ENCODE data around the gene ZNF862.

Gene ZNF862

DNA sequence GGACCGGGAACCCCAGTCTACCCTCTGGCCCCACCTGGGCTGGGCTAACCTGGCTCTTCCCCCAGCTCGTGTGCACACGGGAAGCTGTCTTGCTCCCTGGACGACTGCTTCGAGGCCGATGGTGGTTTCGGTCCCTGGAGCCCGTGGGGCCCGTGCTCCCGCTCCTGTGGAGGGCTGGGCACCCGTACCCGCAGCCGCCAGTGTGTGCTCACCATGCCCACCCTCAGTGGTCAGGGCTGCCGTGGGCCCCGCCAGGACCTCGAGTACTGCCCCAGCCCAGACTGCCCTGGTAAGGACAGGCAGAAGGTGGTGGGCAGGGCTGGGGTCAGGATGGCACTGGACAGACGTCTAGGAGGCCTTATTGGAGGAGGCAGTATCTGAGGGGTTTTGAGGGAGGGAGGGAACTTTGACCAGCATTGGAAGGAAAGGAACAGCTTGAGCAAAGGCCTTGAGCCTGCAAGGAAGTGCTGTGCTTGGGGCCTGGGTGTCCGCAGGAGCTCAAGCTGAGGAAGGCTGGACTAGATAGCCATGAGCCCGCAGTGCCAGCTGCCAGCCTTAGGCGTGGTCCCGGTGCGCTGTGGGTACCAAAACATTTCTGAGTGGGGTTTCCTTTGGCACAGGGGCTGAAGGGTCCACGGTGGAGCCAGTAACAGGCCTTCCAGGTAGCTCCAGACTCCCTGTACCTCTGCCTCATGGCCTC, 20.2 kb upstream of the ZNF862 start:
- H3K27ac ChIP-seq (ENCODE audit: low read depth in 2 of 2, low read length in 2 of 2), result no peak overlapping the region
- no peaks in the 10 kb centered on the region for H3K36me3 ChIP-seq (ENCODE audit: control insufficient read depth in 2 of 2, insufficient read depth in 2 of 2, low read length in 2 of 2)
- no peak overlapping the region for H3K4me3 ChIP-seq (ENCODE audit: low read length in 2 of 2)
- no peaks in the 10 kb centered on the region for H3K9me3 ChIP-seq (ENCODE audit: control insufficient read depth in 2 of 2, low read length in 2 of 2)
- H3K27me3 ChIP-seq (ENCODE audit: control insufficient read depth in 2 of 2, insufficient read depth in 2 of 2, low read length in 2 of 2), result peaks cover 0 to 2% of the 10 kb centered on the region in 2 donors
- no peak overlapping the region for H3K9ac ChIP-seq (ENCODE audit: low read depth in 1 of 2, low read length in 2 of 2)
- peaks cover 7 to 10% of the 10 kb centered on the region in 2 donors for H3K4me1 ChIP-seq (ENCODE audit: control insufficient read depth in 2 of 2, insufficient read depth in 2 of 2, low read length in 2 of 2)

- Histone ChIP-seq H3K36me3 (ENCODE audit: control insufficient read depth in 2 of 2, insufficient read depth in 2 of 2, low read length in 2 of 2) (no peaks in the 10 kb centered on the region), H3K4me3 (ENCODE audit: low read length in 2 of 2) (no peak overlapping the region), H3K27me3 (ENCODE audit: control insufficient read depth in 2 of 2, insufficient read depth in 2 of 2, low read length in 2 of 2) (peaks cover 0 to 2% of the 10 kb centered on the region in 2 donors), H3K4me1 (ENCODE audit: control insufficient read depth in 2 of 2, insufficient read depth in 2 of 2, low read length in 2 of 2) (peaks cover 7 to 10% of the 10 kb centered on the region in 2 donors), H3K9ac (ENCODE audit: low read depth in 1 of 2, low read length in 2 of 2) (no peak overlapping the region), H3K9me3 (ENCODE audit: control insufficient read depth in 2 of 2, low read length in 2 of 2) (no peaks in the 10 kb centered on the region), H3K27ac (ENCODE audit: low read depth in 2 of 2, low read length in 2 of 2) (no peak overlapping the region)
Observed at GRCh38 chr7:149818536-149818840, 19.7 kb upstream of the ZNF862 start.

DNA sequence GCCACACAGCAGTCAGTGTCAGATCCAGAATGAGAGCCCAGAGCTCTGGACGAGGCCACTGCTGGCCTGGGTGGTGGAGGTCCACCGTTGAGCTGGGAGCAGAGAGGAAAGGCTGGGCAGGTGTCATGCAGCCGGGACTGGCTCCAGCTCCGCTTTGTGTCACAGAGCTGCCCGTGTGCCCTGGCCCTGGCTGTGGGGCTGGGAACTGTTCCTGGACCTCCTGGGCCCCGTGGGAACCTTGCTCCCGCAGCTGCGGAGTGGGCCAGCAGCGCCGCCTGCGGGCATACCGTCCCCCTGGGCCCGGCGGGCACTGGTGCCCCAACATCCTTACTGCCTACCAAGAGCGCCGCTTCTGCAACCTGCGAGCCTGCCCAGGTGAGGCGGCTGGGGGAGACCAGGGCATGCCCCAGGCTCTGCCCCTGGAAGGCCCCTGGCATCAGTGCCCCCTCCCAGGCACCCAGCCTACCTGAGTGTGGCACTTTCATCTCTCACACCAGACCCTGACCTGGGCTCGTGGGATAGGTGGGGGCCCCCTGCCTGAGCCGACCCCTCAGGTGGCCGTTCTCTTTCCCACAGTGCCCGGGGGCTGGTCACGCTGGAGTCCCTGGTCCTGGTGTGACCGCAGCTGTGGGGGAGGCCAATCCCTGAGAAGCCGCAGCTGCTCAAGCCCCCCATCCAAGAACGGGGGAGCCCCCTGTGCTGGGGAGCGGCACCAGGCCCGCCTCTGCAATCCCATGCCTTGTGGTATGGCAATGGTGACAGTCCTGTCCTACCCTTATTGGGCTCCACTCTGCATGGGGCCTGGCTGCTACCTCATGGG, 18.8 kb upstream of the ZNF862 start:
- Histone ChIP-seq H3K9me3 (ENCODE audit: control insufficient read depth in 2 of 2, low read length in 2 of 2) (no peaks in the 10 kb centered on the region), H3K27ac (ENCODE audit: low read depth in 2 of 2, low read length in 2 of 2) (no peak overlapping the region), H3K4me1 (ENCODE audit: control insufficient read depth in 2 of 2, insufficient read depth in 2 of 2, low read length in 2 of 2) (peaks cover 7 to 10% of the 10 kb centered on the region in 2 donors), H3K36me3 (ENCODE audit: control insufficient read depth in 2 of 2, insufficient read depth in 2 of 2, low read length in 2 of 2) (no peaks in the 10 kb centered on the region), H3K4me3 (ENCODE audit: low read length in 2 of 2) (no peak overlapping the region), H3K9ac (ENCODE audit: low read depth in 1 of 2, low read length in 2 of 2) (no peak overlapping the region), H3K27me3 (ENCODE audit: control insufficient read depth in 2 of 2, insufficient read depth in 2 of 2, low read length in 2 of 2) (peaks cover 0 to 2% of the 10 kb centered on the region in 2 donors)

GRCh38 chr7:149819961-149820340, 18.2 kb upstream of the ZNF862 start:
- no peaks in the 10 kb centered on the region for H3K36me3 ChIP-seq (ENCODE audit: control insufficient read depth in 2 of 2, insufficient read depth in 2 of 2, low read length in 2 of 2)
- peaks cover 0 to 2% of the 10 kb centered on the region in 2 donors for H3K27me3 ChIP-seq (ENCODE audit: control insufficient read depth in 2 of 2, insufficient read depth in 2 of 2, low read length in 2 of 2)
- no peak overlapping the region for H3K9ac ChIP-seq (ENCODE audit: low read depth in 1 of 2, low read length in 2 of 2)
- H3K9me3 ChIP-seq (ENCODE audit: control insufficient read depth in 2 of 2, low read length in 2 of 2), result no peaks in the 10 kb centered on the region
- H3K4me1 ChIP-seq (ENCODE audit: control insufficient read depth in 2 of 2, insufficient read depth in 2 of 2, low read length in 2 of 2), result peaks cover 7 to 10% of the 10 kb centered on the region in 2 donors
- no peak overlapping the region for H3K27ac ChIP-seq (ENCODE audit: low read depth in 2 of 2, low read length in 2 of 2)
- no peak overlapping the region for H3K4me3 ChIP-seq (ENCODE audit: low read length in 2 of 2)

DNA sequence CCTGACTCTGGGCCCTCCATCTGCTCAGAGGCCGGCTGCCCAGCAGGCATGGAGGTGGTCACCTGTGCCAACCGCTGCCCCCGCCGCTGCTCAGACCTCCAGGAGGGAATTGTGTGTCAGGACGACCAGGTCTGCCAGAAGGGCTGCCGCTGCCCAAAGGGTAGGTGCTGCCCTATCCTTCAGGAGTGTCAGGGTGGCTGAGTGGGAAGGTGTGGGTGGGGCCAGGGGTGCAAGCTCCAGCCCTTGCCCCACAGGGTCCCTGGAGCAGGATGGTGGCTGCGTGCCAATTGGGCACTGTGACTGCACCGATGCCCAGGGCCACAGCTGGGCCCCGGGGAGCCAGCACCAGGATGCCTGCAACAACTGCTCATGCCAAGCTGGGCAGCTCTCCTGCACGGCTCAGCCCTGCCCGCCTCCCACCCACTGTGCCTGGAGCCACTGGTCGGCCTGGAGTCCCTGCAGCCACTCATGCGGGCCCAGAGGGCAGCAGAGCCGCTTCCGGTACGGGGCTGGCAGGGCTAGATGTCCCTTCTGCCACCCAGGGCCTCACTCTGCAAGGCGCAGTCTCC, 17.5 kb upstream of the ZNF862 start:
- Histone ChIP-seq H3K27me3 (ENCODE audit: control insufficient read depth in 2 of 2, insufficient read depth in 2 of 2, low read length in 2 of 2) (peaks cover 0 to 2% of the 10 kb centered on the region in 2 donors), H3K9ac (ENCODE audit: low read depth in 1 of 2, low read length in 2 of 2) (no peak overlapping the region), H3K4me3 (ENCODE audit: low read length in 2 of 2) (no peak overlapping the region), H3K36me3 (ENCODE audit: control insufficient read depth in 2 of 2, insufficient read depth in 2 of 2, low read length in 2 of 2) (no peaks in the 10 kb centered on the region), H3K27ac (ENCODE audit: low read depth in 2 of 2, low read length in 2 of 2) (no peak overlapping the region), H3K9me3 (ENCODE audit: control insufficient read depth in 2 of 2, low read length in 2 of 2) (no peaks in the 10 kb centered on the region), H3K4me1 (ENCODE audit: control insufficient read depth in 2 of 2, insufficient read depth in 2 of 2, low read length in 2 of 2) (peaks cover 7 to 10% of the 10 kb centered on the region in 2 donors)

DNA sequence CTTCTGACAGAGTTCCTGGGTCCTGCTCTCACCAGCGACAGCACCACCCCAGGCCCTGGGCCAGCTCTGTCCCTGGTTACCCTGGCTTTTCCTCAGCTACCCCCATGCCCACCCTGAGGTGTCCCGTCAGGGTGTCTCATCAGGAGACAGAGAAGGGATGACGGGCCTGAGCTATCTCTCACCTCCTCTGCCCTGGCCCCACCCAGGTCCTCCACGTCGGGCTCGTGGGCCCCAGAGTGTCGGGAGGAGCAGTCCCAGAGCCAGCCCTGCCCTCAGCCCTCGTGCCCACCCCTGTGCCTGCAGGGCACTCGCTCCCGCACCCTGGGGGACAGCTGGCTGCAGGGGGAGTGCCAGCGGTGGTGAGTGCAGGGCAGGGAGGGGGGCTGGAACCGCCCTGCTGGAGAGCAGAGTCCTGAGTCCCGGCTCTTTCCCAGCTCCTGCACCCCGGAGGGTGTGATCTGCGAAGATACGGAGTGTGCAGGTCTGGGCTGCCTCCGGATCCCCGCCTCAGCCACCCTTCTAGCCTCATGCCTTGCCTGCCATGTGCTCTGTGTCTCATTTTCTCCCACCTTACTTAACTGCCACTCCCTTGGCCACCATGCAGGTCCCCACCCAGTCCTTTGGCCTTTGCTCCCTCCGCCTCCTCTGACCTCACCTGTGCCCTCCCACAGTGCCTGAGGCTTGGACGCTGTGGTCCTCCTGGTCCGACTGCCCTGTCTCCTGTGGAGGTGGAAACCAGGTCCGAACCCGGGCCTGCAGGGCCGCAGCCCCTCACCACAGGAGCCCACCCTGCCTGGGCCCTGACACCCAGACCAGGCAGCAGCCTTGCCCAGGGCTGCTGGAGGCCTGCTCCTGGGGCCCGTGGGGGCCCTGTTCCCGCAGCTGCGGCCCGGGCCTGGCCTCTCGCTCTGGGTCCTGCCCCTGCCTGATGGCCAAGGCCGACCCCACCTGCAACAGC, 16.7 kb upstream of the ZNF862 start:
- Histone ChIP-seq H3K27ac (ENCODE audit: low read depth in 2 of 2, low read length in 2 of 2) (no peak overlapping the region), H3K27me3 (ENCODE audit: control insufficient read depth in 2 of 2, insufficient read depth in 2 of 2, low read length in 2 of 2) (peaks cover 0 to 2% of the 10 kb centered on the region in 2 donors), H3K9ac (ENCODE audit: low read depth in 1 of 2, low read length in 2 of 2) (no peak overlapping the region), H3K4me3 (ENCODE audit: low read length in 2 of 2) (no peak overlapping the region), H3K36me3 (ENCODE audit: control insufficient read depth in 2 of 2, insufficient read depth in 2 of 2, low read length in 2 of 2) (no peaks in the 10 kb centered on the region), H3K9me3 (ENCODE audit: control insufficient read depth in 2 of 2, low read length in 2 of 2) (no peaks in the 10 kb centered on the region), H3K4me1 (ENCODE audit: control insufficient read depth in 2 of 2, insufficient read depth in 2 of 2, low read length in 2 of 2) (peaks cover 7 to 10% of the 10 kb centered on the region in 2 donors)

GRCh38 chr7:149822353-149822943, 15.7 kb upstream of the ZNF862 start:
- H3K27ac ChIP-seq (ENCODE audit: low read depth in 2 of 2, low read length in 2 of 2), result no peak overlapping the region
- peaks cover 0 to 2% of the 10 kb centered on the region in 2 donors for H3K27me3 ChIP-seq (ENCODE audit: control insufficient read depth in 2 of 2, insufficient read depth in 2 of 2, low read length in 2 of 2)
- no peak overlapping the region for H3K9ac ChIP-seq (ENCODE audit: low read depth in 1 of 2, low read length in 2 of 2)
- H3K36me3 ChIP-seq (ENCODE audit: control insufficient read depth in 2 of 2, insufficient read depth in 2 of 2, low read length in 2 of 2), result no peaks in the 10 kb centered on the region
- H3K9me3 ChIP-seq (ENCODE audit: control insufficient read depth in 2 of 2, low read length in 2 of 2), result no peaks in the 10 kb centered on the region
- H3K4me1 ChIP-seq (ENCODE audit: control insufficient read depth in 2 of 2, insufficient read depth in 2 of 2, low read length in 2 of 2), result peaks cover 7 to 10% of the 10 kb centered on the region in 2 donors
- H3K4me3 ChIP-seq (ENCODE audit: low read length in 2 of 2), result no peak overlapping the region

DNA sequence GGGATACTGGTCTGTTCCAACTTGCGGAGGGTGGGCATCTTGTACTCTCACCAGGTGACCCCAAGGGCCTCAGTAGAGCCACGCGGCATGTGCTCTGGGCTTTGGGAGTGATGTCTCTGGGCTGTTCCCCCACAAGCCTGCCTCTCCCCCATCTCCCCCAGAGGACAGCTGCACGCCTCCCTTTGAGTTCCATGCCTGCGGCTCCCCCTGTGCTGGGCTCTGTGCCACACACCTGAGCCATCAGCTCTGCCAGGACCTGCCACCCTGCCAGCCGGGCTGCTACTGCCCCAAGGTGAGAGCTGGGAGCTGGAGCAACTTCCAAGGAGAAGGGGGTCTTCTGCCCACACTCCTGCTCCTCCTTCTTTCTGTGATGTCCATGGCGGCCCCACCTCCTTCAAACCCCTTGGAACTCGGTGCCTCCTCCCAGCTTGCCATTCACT, 15.0 kb upstream of the ZNF862 start:
- H3K27me3 ChIP-seq (ENCODE audit: control insufficient read depth in 2 of 2, insufficient read depth in 2 of 2, low read length in 2 of 2), result peaks cover 0 to 2% of the 10 kb centered on the region in 2 donors
- H3K36me3 ChIP-seq (ENCODE audit: control insufficient read depth in 2 of 2, insufficient read depth in 2 of 2, low read length in 2 of 2), result no peaks in the 10 kb centered on the region
- no peak overlapping the region for H3K9ac ChIP-seq (ENCODE audit: low read depth in 1 of 2, low read length in 2 of 2)
- no peaks in the 10 kb centered on the region for H3K9me3 ChIP-seq (ENCODE audit: control insufficient read depth in 2 of 2, low read length in 2 of 2)
- H3K4me3 ChIP-seq (ENCODE audit: low read length in 2 of 2), result no peak overlapping the region
- H3K27ac ChIP-seq (ENCODE audit: low read depth in 2 of 2, low read length in 2 of 2), result no peak overlapping the region
- H3K4me1 ChIP-seq (ENCODE audit: control insufficient read depth in 2 of 2, insufficient read depth in 2 of 2, low read length in 2 of 2), result peaks cover 7 to 10% of the 10 kb centered on the region in 2 donors

DNA sequence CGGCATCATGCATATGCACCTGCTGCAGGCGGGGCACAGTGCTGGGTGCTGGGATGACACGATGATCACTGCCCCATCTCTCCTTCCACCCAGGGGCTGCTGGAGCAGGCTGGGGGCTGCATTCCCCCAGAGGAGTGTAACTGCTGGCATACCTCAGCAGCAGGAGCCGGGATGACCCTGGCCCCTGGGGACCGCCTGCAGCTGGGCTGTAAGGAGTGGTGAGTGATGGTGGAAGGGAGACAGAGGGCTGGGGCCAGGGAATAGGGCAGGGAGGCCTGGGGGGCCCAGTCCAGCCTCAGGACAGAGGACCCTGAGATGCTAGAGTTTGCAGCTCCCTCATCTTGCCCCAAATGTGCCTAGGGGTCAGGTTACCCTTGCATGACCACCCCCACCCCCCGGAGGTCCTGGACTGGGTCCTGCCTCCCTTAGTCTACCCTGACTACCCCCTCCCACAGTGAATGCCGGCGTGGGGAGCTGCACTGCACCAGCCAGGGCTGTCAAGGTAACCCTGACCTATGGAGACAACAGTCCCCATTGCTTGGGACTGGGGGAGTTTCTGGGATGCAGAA, 14.5 kb upstream of the ZNF862 start:
- H3K4me1 ChIP-seq (ENCODE audit: control insufficient read depth in 2 of 2, insufficient read depth in 2 of 2, low read length in 2 of 2), result peaks cover 7 to 10% of the 10 kb centered on the region in 2 donors
- H3K9me3 ChIP-seq (ENCODE audit: control insufficient read depth in 2 of 2, low read length in 2 of 2), result no peaks in the 10 kb centered on the region

More for the DNA sequence above, 14.5 kb upstream of the ZNF862 start:
- Histone ChIP-seq H3K4me3 (ENCODE audit: low read length in 2 of 2) (no peak overlapping the region), H3K9ac (ENCODE audit: low read depth in 1 of 2, low read length in 2 of 2) (no peak overlapping the region), H3K27ac (ENCODE audit: low read depth in 2 of 2, low read length in 2 of 2) (no peak overlapping the region), H3K36me3 (ENCODE audit: control insufficient read depth in 2 of 2, insufficient read depth in 2 of 2, low read length in 2 of 2) (no peaks in the 10 kb centered on the region), H3K27me3 (ENCODE audit: control insufficient read depth in 2 of 2, insufficient read depth in 2 of 2, low read length in 2 of 2) (peaks cover 0 to 2% of the 10 kb centered on the region in 2 donors)

Measured in mucosa of rectum (tissue), 2 donors.